Ovary (tissue), 3 donors: ENCODE measurements around the gene RYR3.

Experiments used
- CTCF ChIP-seq, 3 donors: fragments of 450-650 bp in 2 of 3; fragments of 200-600 bp in 1 of 3; IDR thresholded peaks; one replicate each; pipeline versions ENCODE4 v1.5.1 to v1.8.0; 2016 to 2022; ENCODE audit warnings: antibody characterized with exemption in 3 of 3, mild to moderate bottlenecking in 1 of 3
- POLR2A ChIP-seq: fragments of 450-650 bp; IDR thresholded peaks from one replicate; pipeline ENCODE4 v1.6.1; 2017; ENCODE audit warnings: antibody characterized with exemption, mild to moderate bottlenecking, moderate library complexity
- donor health status: DM: no; HTN: no; CAD: no.

GRCh38 chr15:33278816-33279612 lies 31.8 kb upstream of the RYR3 start:
- no peak for TF ChIP-seq CTCF (IDR thresholded peaks at IDR 0.05)
- no peak for TF ChIP-seq POLR2A
